GM20000 (cell line): ENCODE data around the gene ZRANB1.

Source experiments
- DNase-seq: peaks from one replicate; pipeline ENCODE4 v3.0.0; 2012; ENCODE audit warnings: low spot score
- CTCF ChIP-seq: IDR thresholded peaks from 2 replicates; pipeline ENCODE4 v1.5.1; 2012; ENCODE audit warnings: mild to moderate bottlenecking, control low read depth; ENCODE audit errors: extremely low read depth, missing control alignments

ZRANB1 gene

GRCh38 chr10:125003146-125003900 is 61.4 kb downstream of the ZRANB1 start:
- no peak for DNase-seq
- TF ChIP-seq CTCF: no peak

GRCh38 chr10:125003901-125004467 is 62.1 kb downstream of the ZRANB1 start:
- TF ChIP-seq CTCF: no peak

GRCh38 chr10:125004571-125005311 is 62.8 kb downstream of the ZRANB1 start:
- no peak for DNase-seq
- no peak for TF ChIP-seq CTCF

More at GRCh38 chr10:125003901-125004467, 62.1 kb downstream of the ZRANB1 start:
- DNase-seq: no peak

GRCh38 chr10:125005312-125006187 is 63.6 kb downstream of the ZRANB1 start:
- DNase-seq: no peak
- TF ChIP-seq CTCF: no peak

- no peak for TF ChIP-seq CTCF
- no peak for DNase-seq
Measured at GRCh38 chr10:125006188-125006680, 64.3 kb downstream of the ZRANB1 start.

GRCh38 chr10:125006921-125007426 is 65.1 kb downstream of the ZRANB1 start:
- TF ChIP-seq CTCF: no peak
- DNase-seq: no peak
